GM12878 (cell line): ENCODE measurements around the gene UNC50. TPM values are rescaled to one million over a fixed set of nuclear protein-coding genes. Genes with fewer than 3 reads are reported as not detected.
"Not testable (repeated sequence)": the region's sequence is repeated elsewhere in the genome, so short reads cannot be mapped to it uniquely, and the experiment has no call there.

Experiments
- ATAC-seq: fragments of 200-7000 bp; cut with Tn5 transposase; 3 replicates; pipeline ENCODE4 v1.9.1; 2020; ENCODE audit warnings: mild to moderate bottlenecking, moderate library complexity
- BruUV-seq: library from RNA; stranded (reverse); fragments of 400-500 nt; replicated peaks from 2 replicates; lab custom pipeline; 2021; lab: Mats Ljungman, UMichigan
- CTCF ChIA-PET: fragments of 300-600 bp; sonication (Branson Sonifier 250); formaldehyde crosslinking; extraction: SDS; loops from one replicate; lab custom pipeline; 2021; ENCODE audit warnings: inconsistent platforms; lab: Yijun Ruan, JAX
- POLR2A ChIA-PET: fragments of 350-600 bp; formaldehyde crosslinking; extraction: SDS; loops from one replicate; lab custom pipeline; 2021; ENCODE audit warnings: inconsistent platforms; lab: Charles Lee
- RAD21 ChIA-PET: fragments of 300-600 bp; sonication (Branson Sonifier 250); formaldehyde crosslinking; loops from one replicate; lab custom pipeline; 2023; ENCODE audit warnings: antibody characterized with exemption; ENCODE audit not compliant: unreplicated experiment; lab: Charles Lee
- SMC1A ChIA-PET: fragments of 300-600 bp; sonication (Branson Sonifier 250); formaldehyde crosslinking; loops from one replicate; lab custom pipeline; 2023; ENCODE audit not compliant: unreplicated experiment, uncharacterized antibody; lab: Charles Lee
- DNase-seq: peaks from one replicate; pipeline ENCODE4 v3.0.0-alpha.2; 2011; ENCODE audit warnings: low read depth, low spot score
- FAIRE-seq: peaks from 3 replicates; lab custom pipeline; 2011; peaks lifted over from hg19 to GRCh38; lab: Jason Lieb, UNC
- H2AFZ ChIP-seq: 2 replicates; pipeline ENCODE4 v1.6.0; 2011; ENCODE audit warnings: low read depth, low read length, control low read depth; ENCODE audit not compliant: control insufficient read depth
- H3K27ac ChIP-seq: 2 replicates; pipeline ENCODE4 v1.5.1; 2011; ENCODE audit warnings: control low read depth; ENCODE audit not compliant: control insufficient read depth, insufficient read depth
- H3K27me3 ChIP-seq, 2 experiments: replicated peaks in 1 of 2; 2 replicates each; pipeline versions ENCODE4 v1.6.0 to v1.6.1; 2011; ENCODE audit warnings: low read length in 1 of 2; ENCODE audit not compliant: control insufficient read depth in 2 of 2, insufficient read depth in 2 of 2
- H3K36me3 ChIP-seq, 2 experiments: 2 replicates each; pipeline ENCODE4 v1.5.1; 2011; ENCODE audit warnings: low read length in 1 of 2; ENCODE audit not compliant: control insufficient read depth in 2 of 2, insufficient read depth in 2 of 2
- H3K4me1 ChIP-seq: 2 replicates; pipeline ENCODE4 v1.6.1; 2011; ENCODE audit warnings: mild to moderate bottlenecking, low read length, moderate library complexity, mixed read lengths; ENCODE audit not compliant: control insufficient read depth, insufficient read depth
- H3K4me2 ChIP-seq: 2 replicates; pipeline ENCODE4 v1.6.0; 2011; ENCODE audit warnings: control low read depth; ENCODE audit not compliant: control insufficient read depth, insufficient read depth
- H3K4me3 ChIP-seq: fragments of 200-600 bp; sonication (generic); 2 replicates; pipeline ENCODE4 v1.5.1; 2016
- H3K79me2 ChIP-seq: 2 replicates; pipeline ENCODE4 v1.6.0; 2011; ENCODE audit warnings: low read length; ENCODE audit not compliant: control insufficient read depth, insufficient read depth
- H3K9ac ChIP-seq: 2 replicates; pipeline ENCODE4 v1.8.0; 2011; ENCODE audit warnings: low read length, control low read depth, mixed read lengths; ENCODE audit not compliant: control insufficient read depth, insufficient read depth
- H3K9me3 ChIP-seq: replicated peaks from 3 replicates; pipeline ENCODE4 v1.5.1; 2011; ENCODE audit warnings: mild to moderate bottlenecking, low read length; ENCODE audit not compliant: control insufficient read depth, insufficient read depth
- H4K20me1 ChIP-seq: 2 replicates; pipeline ENCODE4 v1.6.0; 2011; ENCODE audit not compliant: control insufficient read depth, insufficient read depth
- ASH2L ChIP-seq: fragments of 300-600, 200-600 bp; sonication (generic); IDR thresholded peaks from 2 replicates; pipeline ENCODE4 v1.6.1; 2017; ENCODE audit warnings: low read depth, mild to moderate bottlenecking, borderline replicate concordance
- BACH1 ChIP-seq: fragments of 450-650 bp; IDR thresholded peaks from 2 replicates; pipeline ENCODE4 v1.6.1; 2017; ENCODE audit warnings: mild to moderate bottlenecking, borderline replicate concordance
- WGBS: methylation state at CpG from one replicate; pipeline ENCODE4 v1.1.6; 2016; ENCODE audit warnings: low lambda C conversion rate; ENCODE audit not compliant: insufficient replicate concordance, insufficient coverage; ENCODE audit errors: missing lambda C conversion rate; 5-methylcytosine and 5-hydroxymethylcytosine counted together
- in situ Hi-C: fragments of 300-500 bp; cut with MboI; formaldehyde crosslinking; loops from 9 replicates; pipeline ENCODE4 v1.14.3; 2018; ENCODE audit warnings: mixed read lengths
- intact Hi-C: fragments of 100-400 bp; cut with micrococcal nuclease; formaldehyde crosslinking; loops from one replicate; pipeline ENCODE4 v1.14.2; 2022; ENCODE audit not compliant: unreplicated experiment
- polyA plus RNA-seq, 11 experiments: library from polyadenylated mRNA; depleted of rRNA in 4 of 11; unstranded in 6 of 11; stranded (reverse) in 5 of 11; fragments of >200 nt; fragmentation: Nextera tagmentation in 4 of 11; fragmentation: Illumina TruSeq in 1 of 11; extraction: Ambion mirVana in 4 of 11; extraction: Trizol in 1 of 11; gene quantifications; 1 replicate in 1 of 11; 2 replicates in 10 of 11; pipeline versions ENCODE4 v1.2.1 to v1.2.3, GENCODE V29; 2011 to 2016; ENCODE audit warnings: inconsistent platforms in 2 of 11, missing spikeins in 2 of 11, low read depth in 1 of 11
- total RNA-seq, 4 experiments: library from RNA; depleted of rRNA in 3 of 4; stranded (reverse); fragments of >200 nt in 3 of 4; fragmentation: Illumina TruSeq in 1 of 4; extraction: Trizol in 1 of 4; gene quantifications; 2 replicates each; pipeline versions ENCODE4 v1.2.1 to v1.2.3, GENCODE V29; 2013 to 2021
- TF ChIP-seq, protein P1 (sequence below): fragments of 450-650 bp; IDR thresholded peaks from 2 replicates; pipeline ENCODE4 v1.6.1; 2018; ENCODE audit warnings: mild to moderate bottlenecking, low read depth, moderate library complexity; ENCODE audit not compliant: partially characterized antibody

UNC50 gene
- total and polyA plus RNA-seq, 10 of the 15 experiments (the other 5 are each of a cell fraction or from before 2014, with no cell fraction given) = 25.5 to 76.3 (median 37.8) TPM

DNA sequence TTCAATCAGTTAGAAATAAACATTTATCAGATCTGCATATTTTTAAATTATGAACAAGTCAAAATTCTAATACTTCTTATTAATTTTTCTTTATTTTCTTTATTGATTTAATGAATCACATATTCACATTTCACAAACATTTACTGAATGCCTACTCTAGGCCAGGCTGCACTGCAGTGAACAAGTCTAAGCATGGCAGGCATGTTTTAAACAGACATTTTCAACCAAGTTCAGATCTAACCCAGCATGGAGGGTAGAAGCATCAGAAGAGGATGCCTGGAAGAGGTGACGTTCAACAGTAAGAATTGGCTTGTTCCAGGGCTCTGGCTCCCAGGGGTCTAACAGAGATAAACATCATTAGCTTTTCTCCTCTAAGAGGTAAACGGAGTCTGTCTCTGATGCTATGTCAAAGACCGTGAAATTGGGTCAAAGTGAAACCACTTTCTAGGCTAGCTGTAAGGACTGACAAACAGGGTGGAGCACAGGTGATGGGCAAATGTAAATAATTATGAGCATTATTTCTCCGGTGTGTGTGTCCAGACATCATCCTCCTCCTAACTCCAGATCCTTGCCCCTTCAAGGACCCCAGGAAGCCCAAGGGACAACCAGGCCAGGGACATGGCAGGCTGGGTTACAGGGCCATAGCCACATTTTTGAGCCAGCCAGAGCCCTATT, 50.6 kb downstream of the UNC50 start (continued):
- TF ChIP-seq, protein P1, sequence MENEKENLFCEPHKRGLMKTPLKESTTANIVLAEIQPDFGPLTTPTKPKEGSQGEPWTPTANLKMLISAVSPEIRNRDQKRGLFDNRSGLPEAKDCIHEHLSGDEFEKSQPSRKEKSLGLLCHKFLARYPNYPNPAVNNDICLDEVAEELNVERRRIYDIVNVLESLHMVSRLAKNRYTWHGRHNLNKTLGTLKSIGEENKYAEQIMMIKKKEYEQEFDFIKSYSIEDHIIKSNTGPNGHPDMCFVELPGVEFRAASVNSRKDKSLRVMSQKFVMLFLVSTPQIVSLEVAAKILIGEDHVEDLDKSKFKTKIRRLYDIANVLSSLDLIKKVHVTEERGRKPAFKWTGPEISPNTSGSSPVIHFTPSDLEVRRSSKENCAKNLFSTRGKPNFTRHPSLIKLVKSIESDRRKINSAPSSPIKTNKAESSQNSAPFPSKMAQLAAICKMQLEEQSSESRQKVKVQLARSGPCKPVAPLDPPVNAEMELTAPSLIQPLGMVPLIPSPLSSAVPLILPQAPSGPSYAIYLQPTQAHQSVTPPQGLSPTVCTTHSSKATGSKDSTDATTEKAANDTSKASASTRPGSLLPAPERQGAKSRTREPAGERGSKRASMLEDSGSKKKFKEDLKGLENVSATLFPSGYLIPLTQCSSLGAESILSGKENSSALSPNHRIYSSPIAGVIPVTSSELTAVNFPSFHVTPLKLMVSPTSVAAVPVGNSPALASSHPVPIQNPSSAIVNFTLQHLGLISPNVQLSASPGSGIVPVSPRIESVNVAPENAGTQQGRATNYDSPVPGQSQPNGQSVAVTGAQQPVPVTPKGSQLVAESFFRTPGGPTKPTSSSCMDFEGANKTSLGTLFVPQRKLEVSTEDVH = no peak
- TF ChIP-seq BACH1 (no peak), ASH2L (no peak)
- TF ChIP-seq, all 136 proteins: peak for 0

DNA sequence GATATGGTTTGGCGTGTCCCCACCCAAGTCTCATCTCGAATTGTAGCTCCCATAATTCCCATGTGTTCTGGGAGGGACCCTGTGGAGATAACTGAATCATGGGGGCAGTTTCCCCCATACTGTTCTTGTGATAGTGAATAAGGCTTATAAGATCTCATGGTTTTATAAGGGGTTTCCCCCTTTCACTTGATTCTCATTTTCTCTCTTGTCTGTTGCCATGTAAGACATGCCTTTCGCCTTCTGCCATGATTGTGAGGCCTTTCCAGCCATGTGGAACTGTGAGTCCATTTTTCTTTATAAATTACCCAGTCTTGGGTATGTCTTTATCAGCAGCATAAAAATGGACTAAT, 51.1 kb downstream of the UNC50 start:
- WGBS = 63% methylated on average over 3 of the region's 3 CpGs
- H3K36me3 ChIP-seq, ATAC-seq, H3K4me2 ChIP-seq, H3K4me1 ChIP-seq, BruUV-seq, H2AFZ ChIP-seq, H3K9me3 ChIP-seq, H4K20me1 ChIP-seq, intact Hi-C loops, in situ Hi-C loops, H3K79me2 ChIP-seq, H3K27me3 ChIP-seq, H3K27ac ChIP-seq, DNase-seq, FAIRE-seq, H3K4me3 ChIP-seq, H3K9ac ChIP-seq: not testable (repeated sequence)
- CTCF ChIA-PET = interaction anchor here (1.4 to 3.7 kb wide), 2 partner anchors 10 to 181 kb away, joined by 4 to 20 read pairs; no protein-coding TSS in a partner anchor
- SMC1A ChIA-PET = interaction anchor here (0.7 to 1.9 kb wide), 4 partner anchors 9 to 50 kb away, joined by 3 to 5 read pairs (median 4); no protein-coding TSS in a partner anchor
- POLR2A ChIA-PET = interaction anchor here (0.6 kb wide), 1 partner anchor 83 kb away, joined by 3 read pairs; no protein-coding TSS in a partner anchor
- RAD21 ChIA-PET = interaction anchor here (1.1 kb wide), 1 partner anchor 10 kb away, joined by 3 read pairs; no protein-coding TSS in a partner anchor
